HL-60 (cell line): ENCODE measurements around the gene IL31.

Experiments used
- DNase-seq, 2 experiments: peaks; one replicate each; pipeline ENCODE4 v3.0.0-alpha.2; 2010 to 2020; ENCODE audit warnings: low read depth in 1 of 2, low spot score in 1 of 2
- H3K27ac ChIP-seq: fragments of 250-450 bp; sonication (Bioruptor Pico); replicated peaks from 2 replicates; pipeline ENCODE4 v1.5.1; 2020; ENCODE audit warnings: mild to moderate bottlenecking, moderate library complexity
- H3K27me3 ChIP-seq: fragments of 250-450 bp; sonication (Bioruptor Pico); 2 replicates; pipeline ENCODE4 v1.5.1; 2021; ENCODE audit warnings: mild to moderate bottlenecking, moderate library complexity; ENCODE audit not compliant: insufficient read depth, poor library complexity, severe bottlenecking
- H3K4me3 ChIP-seq: replicated peaks from 2 replicates; pipeline ENCODE4 v1.5.1; 2011; ENCODE audit warnings: mild to moderate bottlenecking, control low read depth, low read length; ENCODE audit not compliant: insufficient read depth
- CTCF ChIP-seq: IDR thresholded peaks from one replicate; pipeline ENCODE4 v1.5.1; 2011; ENCODE audit warnings: low read length, control low read depth, inconsistent platforms; ENCODE audit not compliant: insufficient read depth
- GABPA ChIP-seq: IDR thresholded peaks from 2 replicates; pipeline ENCODE4 v1.6.1; 2012; ENCODE audit warnings: low read depth
- POLR2AphosphoS5 ChIP-seq: IDR thresholded peaks from 2 replicates; pipeline ENCODE4 v1.6.1; 2012; ENCODE audit warnings: low read depth
- REST ChIP-seq: IDR thresholded peaks from 2 replicates; pipeline ENCODE4 v1.6.1; 2012; ENCODE audit warnings: low read depth; ENCODE audit not compliant: insufficient replicate concordance
- SPI1 ChIP-seq: IDR thresholded peaks from 2 replicates; pipeline ENCODE4 v1.6.1; 2012; ENCODE audit warnings: low read depth, mild to moderate bottlenecking, borderline replicate concordance

IL31 gene

GRCh38 chr12:122187466-122187865 lies 13.4 kb upstream of the IL31 start:
- H3K27me3 ChIP-seq = no peaks in the 10 kb centered on the region

GRCh38 chr12:122185494-122186082 lies 11.6 kb upstream of the IL31 start:
- Histone ChIP-seq H3K27ac (no peak overlapping the region), H3K4me3 (no peak overlapping the region), H3K27me3 (no peaks in the 10 kb centered on the region)
- TF ChIP-seq GABPA (no peak), POLR2AphosphoS5 (no peak), REST (no peak), SPI1 (no peak), CTCF (no peak)
- DNase-seq = no peak

More at GRCh38 chr12:122187466-122187865, 13.4 kb upstream of the IL31 start:
- DNase-seq = no peak
- Histone ChIP-seq H3K27ac (no peak overlapping the region), H3K4me3 (no peak overlapping the region)
- TF ChIP-seq REST (no peak), SPI1 (no peak)

GRCh38 chr12:122185079-122185478 lies 11.1 kb upstream of the IL31 start:
- no peaks in the 10 kb centered on the region for H3K27me3 ChIP-seq
- DNase-seq = no peak
- H3K27ac ChIP-seq = no peak overlapping the region
- no peak overlapping the region for H3K4me3 ChIP-seq
- TF ChIP-seq GABPA (no peak), SPI1 (no peak), CTCF (no peak), POLR2AphosphoS5 (no peak), REST (no peak)
